Endothelial cell of umbilical vein (primary cell): ENCODE measurements around the gene ZC2HC1C. TPM values are rescaled to one million over a fixed set of nuclear protein-coding genes. Genes with fewer than 3 reads are reported as not detected.

Source experiments
- BruUV-seq: library from RNA; stranded (reverse); fragments of 400-500 nt; replicated peaks from 2 replicates; lab custom pipeline; 2021; lab: Mats Ljungman, UMichigan
- CTCF ChIA-PET: fragments of 300-600, 350-600 bp; sonication (Branson Sonifier 250); formaldehyde crosslinking; loops from one replicate; lab custom pipeline; 2021; ENCODE audit warnings: antibody characterized with exemption, inconsistent platforms; lab: Charles Lee
- POLR2A ChIA-PET: fragments of 300-600, 350-600 bp; sonication (Branson Sonifier 250); formaldehyde crosslinking; loops from one replicate; lab custom pipeline; 2021; ENCODE audit warnings: antibody characterized with exemption, inconsistent platforms; lab: Charles Lee
- DNase-seq: peaks from one replicate; pipeline ENCODE4 v3.0.0-alpha.2; 2011; ENCODE audit warnings: low read depth, low spot score
- FAIRE-seq: peaks from 2 replicates; lab custom pipeline; 2011; peaks lifted over from hg19 to GRCh38; lab: Jason Lieb, UNC
- H2AFZ ChIP-seq: 2 replicates; pipeline ENCODE4 v1.6.0; 2012; ENCODE audit warnings: low read depth, low read length, control low read depth, inconsistent platforms
- H3K27ac ChIP-seq: 2 replicates; pipeline ENCODE4 v1.5.1; 2011; ENCODE audit warnings: low read depth, mild to moderate bottlenecking, control low read depth, low read length, moderate library complexity; ENCODE audit not compliant: insufficient read depth
- H3K27me3 ChIP-seq, 2 experiments: 2 replicates each; pipeline versions ENCODE4 v1.6.0 to v1.6.1; 2011; ENCODE audit warnings: low read length in 2 of 2, mixed read lengths in 1 of 2; ENCODE audit not compliant: control insufficient read depth in 2 of 2, insufficient read depth in 2 of 2
- H3K36me3 ChIP-seq, 2 experiments: 2 replicates in 1 of 2; 3 replicates in 1 of 2; pipeline ENCODE4 v1.5.1; 2011; ENCODE audit warnings: low read length in 2 of 2, mild to moderate bottlenecking in 1 of 2, moderate library complexity in 1 of 2; ENCODE audit not compliant: control insufficient read depth in 2 of 2, insufficient read depth in 2 of 2; ENCODE audit errors: extremely low read depth in 1 of 2
- H3K4me1 ChIP-seq: 3 replicates; pipeline ENCODE4 v1.5.1; 2011; ENCODE audit warnings: mild to moderate bottlenecking, low read length; ENCODE audit not compliant: control insufficient read depth, insufficient read depth; ENCODE audit errors: extremely low read depth
- H3K4me2 ChIP-seq: 2 replicates; pipeline ENCODE4 v1.6.1; 2011; ENCODE audit warnings: low read length, control low read depth, mixed read lengths; ENCODE audit not compliant: insufficient read depth
- H3K4me3 ChIP-seq, 3 experiments: fragments of 200-600 bp in 1 of 3; sonication (generic), shearing (Covaris generic) in 1 of 3; replicated peaks in 1 of 3; 2 replicates each; pipeline ENCODE4 v1.5.1; 2011 to 2016; ENCODE audit warnings: control low read depth in 3 of 3, low read length in 3 of 3, mild to moderate bottlenecking in 2 of 3, inconsistent platforms in 1 of 3, low read depth in 1 of 3, moderate library complexity in 1 of 3; ENCODE audit not compliant: insufficient read depth in 1 of 3
- H3K79me2 ChIP-seq: 2 replicates; pipeline ENCODE4 v1.6.0; 2012; ENCODE audit warnings: low read length, inconsistent platforms; ENCODE audit not compliant: control insufficient read depth, insufficient read depth
- H3K9ac ChIP-seq: replicated peaks from 2 replicates; pipeline ENCODE3; 2011; ENCODE audit warnings: low read length, control low read depth; ENCODE audit not compliant: insufficient read depth; ENCODE audit errors: extremely low read depth
- H3K9me1 ChIP-seq: replicated peaks from 3 replicates; pipeline ENCODE4 v1.6.0; 2011; ENCODE audit warnings: mild to moderate bottlenecking, low read length; ENCODE audit not compliant: control insufficient read depth, insufficient read depth; ENCODE audit errors: extremely low read depth
- H3K9me3 ChIP-seq: replicated peaks from 2 replicates; pipeline ENCODE4 v1.5.1; 2012; ENCODE audit warnings: low read length, inconsistent platforms; ENCODE audit not compliant: control insufficient read depth, insufficient read depth
- H4K20me1 ChIP-seq: replicated peaks from 2 replicates; pipeline ENCODE3; 2011; ENCODE audit warnings: mild to moderate bottlenecking, low read length; ENCODE audit not compliant: control insufficient read depth, insufficient read depth; ENCODE audit errors: extremely low read depth
- CTCF ChIP-seq, 2 donors: IDR thresholded peaks; 1 replicate in 1 of 2; 2 replicates in 1 of 2; pipeline ENCODE4 v1.5.1; 2011; ENCODE audit warnings: low read length in 2 of 2, mild to moderate bottlenecking in 2 of 2, moderate library complexity in 2 of 2, control low read depth in 1 of 2, inconsistent platforms in 1 of 2, low read depth in 1 of 2; ENCODE audit not compliant: insufficient read depth in 1 of 2; ENCODE audit errors: extremely low read depth in 1 of 2
- EZH2 ChIP-seq: IDR thresholded peaks from 2 replicates; pipeline ENCODE4 v1.6.1; 2012; ENCODE audit warnings: borderline replicate concordance, low read depth, mild to moderate bottlenecking, moderate library complexity, low read length, inconsistent platforms; ENCODE audit not compliant: severe bottlenecking
- FOS ChIP-seq: IDR thresholded peaks from 2 replicates; pipeline ENCODE4 v1.6.1; 2011; ENCODE audit warnings: mild to moderate bottlenecking, low read length, moderate library complexity, borderline replicate concordance; ENCODE audit not compliant: insufficient read depth
- GATA2 ChIP-seq: IDR thresholded peaks from 2 replicates; pipeline ENCODE4 v1.7.0; 2011; ENCODE audit warnings: low read depth, mild to moderate bottlenecking, moderate library complexity, mixed read lengths, low read length; ENCODE audit not compliant: insufficient read length, insufficient read depth
- JUN ChIP-seq: IDR thresholded peaks from 2 replicates; pipeline ENCODE4 v1.6.1; 2011; ENCODE audit warnings: borderline replicate concordance, low read depth; ENCODE audit not compliant: insufficient read length, insufficient read depth
- MAX ChIP-seq: IDR thresholded peaks from 2 replicates; pipeline ENCODE4 v1.6.1; 2011; ENCODE audit not compliant: insufficient read depth, insufficient read length
- MYC ChIP-seq: IDR thresholded peaks from one replicate; pipeline ENCODE4 v1.6.1; 2011; ENCODE audit warnings: mild to moderate bottlenecking, low read depth, low read length
- POLR2A ChIP-seq: IDR thresholded peaks from 2 replicates; pipeline ENCODE4 v1.6.1; 2012; ENCODE audit warnings: low read depth, mild to moderate bottlenecking, control low read depth, low read length
- POLR2AphosphoS5 ChIP-seq: IDR thresholded peaks from 2 replicates; pipeline ENCODE4 v1.6.1; 2012; ENCODE audit warnings: low read depth, mild to moderate bottlenecking, control low read depth, low read length, moderate library complexity; ENCODE audit not compliant: insufficient read depth
- dilution Hi-C: fragments of 300-500 bp; cut with MboI; formaldehyde crosslinking; loops from one replicate; pipeline ENCODE4 v1.15.0; 2019; ENCODE audit warnings: low sequenced_read_pairs; ENCODE audit not compliant: extremely low pct_ligation_motif_present
- intact Hi-C: fragments of 100-400 bp; cut with micrococcal nuclease; formaldehyde crosslinking; loops from one replicate; pipeline ENCODE4 v1.10.0; 2022
- polyA plus RNA-seq, 4 experiments: library from polyadenylated mRNA; depleted of rRNA in 3 of 4; stranded (reverse) in 3 of 4; unstranded in 1 of 4; fragments of >200 nt; gene quantifications; 2 replicates each; pipeline versions ENCODE4 v1.2.1 to v1.2.3, GENCODE V29; 2011 to 2012; ENCODE audit warnings: missing spikeins in 1 of 4
- total RNA-seq: library from RNA; stranded (reverse); gene quantifications from 2 replicates; pipeline ENCODE4 v1.2.3, GENCODE V29; 2021

Gene ZC2HC1C
- total and polyA plus RNA-seq, 2 donors (not counting 3 experiments of a cell fraction or from before 2014, with no cell fraction given), result 0.84 to 0.91 TPM

GRCh38 chr14:75063491-75064204 is 5.8 kb upstream of the ZC2HC1C start, which contains the start of gene ACYP1:
ACYP1 (minus strand) TSS chr14:75064024; CDS start chr14:75063553, 471 bp downstream.
- TSS peak; percentile 20 for BruUV-seq
- peak within 1 kb of the TSS; percentile 88 for H3K9ac ChIP-seq
- peak within 1 kb of the TSS; percentile 63 to 79 (median 75) for H3K4me3 ChIP-seq
- peak within 1 kb of the TSS; percentile 88 for H2AFZ ChIP-seq
- H3K9me1 ChIP-seq, result no peaks in the 10 kb centered on the region
- dilution Hi-C loops, result no loop called here
- peaks cover 33% of the 10 kb centered on the region for H3K4me1 ChIP-seq
- TF ChIP-seq POLR2AphosphoS5 (peak; percentile 78), POLR2A (peak; percentile 39), GATA2 (no peak)
- no peaks in the 10 kb centered on the region for H3K27me3 ChIP-seq
- H3K9me3 ChIP-seq, result no peaks in the 10 kb centered on the region
- ChIA-PET CTCF (interaction anchor here (0.6 to 2.3 kb wide), 18 partner anchors 8 to 202 kb away, joined by 3 to 13 read pairs (median 3); partner anchors contain the start of gene MLH3), POLR2A (interaction anchor here (0.5 to 1.6 kb wide), 3 partner anchors 109 to 491 kb away, joined by 3 to 6 read pairs (median 4); partner anchors contain the start of gene PGF)
- no peaks in the 10 kb centered on the region for H4K20me1 ChIP-seq
- peak within 1 kb of the TSS; percentile 85 for H3K4me2 ChIP-seq
- DNase-seq (peak; percentile 93), FAIRE-seq (peak; percentile 88)
- H3K79me2 ChIP-seq, result peaks cover 24% of the 10 kb centered on the region
- H3K36me3 ChIP-seq, result no peaks in the 10 kb centered on the region
- H3K27ac ChIP-seq, result peak within 1 kb of the TSS; percentile 54
- intact Hi-C loops, result loop anchor here (2.0 kb wide), 1 partner anchor 17 kb away; no protein-coding TSS in a partner anchor

- Histone ChIP-seq H3K27ac (no peak overlapping the region), H3K4me1 (peaks cover 33% of the 10 kb centered on the region), H2AFZ (peak overlapping the region; percentile 72), H3K9ac (peak overlapping the region; percentile 88), H3K36me3 (no peaks in the 10 kb centered on the region), H3K4me2 (peak overlapping the region; percentile 85), H3K9me3 (no peaks in the 10 kb centered on the region), H3K4me3 (peak overlapping the region; percentile 63 to 79 (median 75)), H3K9me1 (no peaks in the 10 kb centered on the region), H3K79me2 (peaks cover 22% of the 10 kb centered on the region), H4K20me1 (no peaks in the 10 kb centered on the region), H3K27me3 (no peaks in the 10 kb centered on the region)
- ChIA-PET POLR2A (interaction anchor here (0.9 to 1.6 kb wide), 2 partner anchors 109 to 123 kb away, joined by 3 to 6 read pairs; partner anchors contain the start of gene PGF), CTCF (interaction anchor here (0.6 to 2.3 kb wide), 14 partner anchors 8 to 203 kb away, joined by 3 to 13 read pairs (median 4); no protein-coding TSS in a partner anchor)
- intact Hi-C loops (loop anchor here (2.0 kb wide), 1 partner anchor 17 kb away; no protein-coding TSS in a partner anchor), dilution Hi-C loops (no loop called here)
- no peak for TF ChIP-seq MAX
- TF ChIP-seq MYC, result no peak
- TF ChIP-seq POLR2AphosphoS5, result no peak
- no peak for TF ChIP-seq CTCF (IDR thresholded peaks at IDR 0.05; ENCODE audit: extremely low read depth in 1 of 2, insufficient read depth in 1 of 2, low read depth in 1 of 2, low read length in 2 of 2)
- TF ChIP-seq JUN, result no peak
- no peak for TF ChIP-seq EZH2
- no peak for TF ChIP-seq POLR2A
- no peak for TF ChIP-seq FOS
- TF ChIP-seq GATA2, result no peak
- BruUV-seq, result no TSS peak
- DNase-seq, result no peak
- no peak for FAIRE-seq
These were observed 5.3 kb upstream of the ZC2HC1C start for GRCh38 chr14:75064205-75064567.
